Mucosa of stomach (tissue), 1 donor: ENCODE results near the gene CMC1.

ENCODE experiments used
- H3K27me3 ChIP-seq: one replicate; pipeline ENCODE4 v1.7.0; 2013; ENCODE audit warnings: mild to moderate bottlenecking, low read length; ENCODE audit not compliant: control insufficient read depth, insufficient read depth
- H3K36me3 ChIP-seq: one replicate; pipeline ENCODE4 v1.7.0; 2013; ENCODE audit warnings: low read length; ENCODE audit not compliant: control insufficient read depth, insufficient read depth
- H3K4me1 ChIP-seq: one replicate; pipeline ENCODE4 v1.7.0; 2013; ENCODE audit warnings: mild to moderate bottlenecking, low read length; ENCODE audit not compliant: control insufficient read depth, insufficient read depth
- H3K4me3 ChIP-seq: one replicate; pipeline ENCODE4 v1.7.0; 2013; ENCODE audit warnings: low read length
- H3K9ac ChIP-seq: one replicate; pipeline ENCODE4 v1.7.0; 2013; ENCODE audit warnings: mild to moderate bottlenecking, low read length, moderate library complexity
- H3K9me3 ChIP-seq: one replicate; pipeline ENCODE4 v1.7.0; 2013; ENCODE audit warnings: mild to moderate bottlenecking, low read length, moderate library complexity; ENCODE audit not compliant: control insufficient read depth
- donor health status: Pancreatic carcinoma.

The CMC1 gene

GRCh38 chr3:28317438-28318022 lies 76.1 kb downstream of the CMC1 start:
- Histone ChIP-seq H3K4me3 (no peak overlapping the region), H3K4me1 (no peaks in the 10 kb centered on the region), H3K36me3 (no peaks in the 10 kb centered on the region), H3K9me3 (no peaks in the 10 kb centered on the region), H3K27me3 (no peaks in the 10 kb centered on the region), H3K9ac (no peak overlapping the region)

- no peaks in the 10 kb centered on the region for H3K9me3 ChIP-seq
- H3K36me3 ChIP-seq = no peaks in the 10 kb centered on the region
- H3K27me3 ChIP-seq = no peaks in the 10 kb centered on the region
- H3K4me3 ChIP-seq = no peak overlapping the region
- no peak overlapping the region for H3K9ac ChIP-seq
- H3K4me1 ChIP-seq = no peaks in the 10 kb centered on the region
These were observed 79.6 kb downstream of the CMC1 start for GRCh38 chr3:28320981-28321380.

- Histone ChIP-seq H3K27me3 (no peaks in the 10 kb centered on the region), H3K9ac (no peak overlapping the region), H3K4me3 (no peak overlapping the region), H3K36me3 (no peaks in the 10 kb centered on the region), H3K9me3 (no peaks in the 10 kb centered on the region), H3K4me1 (no peaks in the 10 kb centered on the region)
These were observed 81.0 kb downstream of the CMC1 start for GRCh38 chr3:28322464-28322863.

- no peak overlapping the region for H3K9ac ChIP-seq
- no peaks in the 10 kb centered on the region for H3K27me3 ChIP-seq
- H3K4me3 ChIP-seq = no peak overlapping the region
- no peaks in the 10 kb centered on the region for H3K36me3 ChIP-seq
- H3K4me1 ChIP-seq = no peaks in the 10 kb centered on the region
- no peaks in the 10 kb centered on the region for H3K9me3 ChIP-seq
These were observed 85.1 kb downstream of the CMC1 start for GRCh38 chr3:28326458-28326926.

GRCh38 chr3:28328188-28329151 lies 87.1 kb downstream of the CMC1 start:
- H3K36me3 ChIP-seq = no peaks in the 10 kb centered on the region
- H3K9me3 ChIP-seq = no peaks in the 10 kb centered on the region
- H3K27me3 ChIP-seq = no peaks in the 10 kb centered on the region
- H3K9ac ChIP-seq = no peak overlapping the region
- H3K4me1 ChIP-seq = no peaks in the 10 kb centered on the region
- no peak overlapping the region for H3K4me3 ChIP-seq

GRCh38 chr3:28334552-28334951 lies 93.1 kb downstream of the CMC1 start:
- no peaks in the 10 kb centered on the region for H3K36me3 ChIP-seq
- no peaks in the 10 kb centered on the region for H3K9me3 ChIP-seq
- H3K4me3 ChIP-seq = no peak overlapping the region
- H3K27me3 ChIP-seq = no peaks in the 10 kb centered on the region
- no peaks in the 10 kb centered on the region for H3K4me1 ChIP-seq
- H3K9ac ChIP-seq = no peak overlapping the region

- no peaks in the 10 kb centered on the region for H3K36me3 ChIP-seq
- H3K9me3 ChIP-seq = no peaks in the 10 kb centered on the region
- H3K27me3 ChIP-seq = no peaks in the 10 kb centered on the region
- H3K4me3 ChIP-seq = no peak overlapping the region
- H3K4me1 ChIP-seq = no peaks in the 10 kb centered on the region
- no peak overlapping the region for H3K9ac ChIP-seq
These were observed 93.8 kb downstream of the CMC1 start for GRCh38 chr3:28335246-28335645.

GRCh38 chr3:28337230-28337629 lies 95.8 kb downstream of the CMC1 start:
- no peaks in the 10 kb centered on the region for H3K27me3 ChIP-seq
- no peaks in the 10 kb centered on the region for H3K9me3 ChIP-seq
- H3K4me3 ChIP-seq = no peak overlapping the region
- no peaks in the 10 kb centered on the region for H3K36me3 ChIP-seq
- no peaks in the 10 kb centered on the region for H3K4me1 ChIP-seq
- no peak overlapping the region for H3K9ac ChIP-seq

- H3K4me1 ChIP-seq = peaks cover 9% of the 10 kb centered on the region
- H3K9me3 ChIP-seq = no peaks in the 10 kb centered on the region
- H3K4me3 ChIP-seq = no peak overlapping the region
These were observed 101.7 kb downstream of the CMC1 start for GRCh38 chr3:28343144-28343543.

GRCh38 chr3:28345690-28346089 lies 104.3 kb downstream of the CMC1 start:
- no peaks in the 10 kb centered on the region for H3K36me3 ChIP-seq
- H3K4me1 ChIP-seq = peaks cover 9% of the 10 kb centered on the region
- H3K9me3 ChIP-seq = no peaks in the 10 kb centered on the region
- no peak overlapping the region for H3K9ac ChIP-seq
- H3K27me3 ChIP-seq = no peaks in the 10 kb centered on the region
- no peak overlapping the region for H3K4me3 ChIP-seq

More at GRCh38 chr3:28343144-28343543, 101.7 kb downstream of the CMC1 start:
- Histone ChIP-seq H3K9ac (no peak overlapping the region), H3K27me3 (no peaks in the 10 kb centered on the region), H3K36me3 (no peaks in the 10 kb centered on the region)

GRCh38 chr3:28347374-28348264 lies 106.2 kb downstream of the CMC1 start:
- Histone ChIP-seq H3K9me3 (no peaks in the 10 kb centered on the region), H3K4me1 (peaks cover 9% of the 10 kb centered on the region), H3K36me3 (no peaks in the 10 kb centered on the region), H3K9ac (peak overlapping the region; percentile 98), H3K27me3 (no peaks in the 10 kb centered on the region), H3K4me3 (peak overlapping the region; percentile 92)
